Mesothelial cell of epicardium (in vitro differentiated cells): ENCODE measurements around the gene FILIP1. TPM values are rescaled to one million over a fixed set of nuclear protein-coding genes. Genes with fewer than 3 reads are reported as not detected.
A peak's percentile ranks its signal among the peaks of the same experiment; 100 is the strongest.

ENCODE experiments used
- DNase-seq, 2 experiments: peaks; one replicate each; pipeline ENCODE4 v3.0.0; 2021; ENCODE audit warnings: low spot score in 2 of 2; ENCODE audit not compliant: unreplicated experiment in 2 of 2
- H3K27ac Mint-ChIP-seq: 2 replicates; pipeline ENCODE4 v1.8.0; 2021; ENCODE audit warnings: mixed read lengths
- H3K27me3 Mint-ChIP-seq: 2 replicates; pipeline ENCODE4 v1.8.0; 2021; ENCODE audit warnings: low read depth, mixed read lengths
- H3K36me3 Mint-ChIP-seq: 2 replicates; pipeline ENCODE4 v1.8.0; 2021; ENCODE audit warnings: mixed read lengths
- H3K4me1 Mint-ChIP-seq: 2 replicates; pipeline ENCODE4 v1.8.0; 2021; ENCODE audit warnings: mixed read lengths
- H3K4me3 Mint-ChIP-seq: 2 replicates; pipeline ENCODE4 v1.8.0; 2021; ENCODE audit warnings: mild to moderate bottlenecking, moderate library complexity, mixed read lengths
- H3K9me3 Mint-ChIP-seq: 2 replicates; pipeline ENCODE4 v1.8.0; 2021; ENCODE audit warnings: mixed read lengths
- CTCF ChIP-seq: fragments of 200-600 bp; sonication (generic); IDR thresholded peaks from one replicate; pipeline ENCODE4 v1.5.0; 2021; ENCODE audit warnings: antibody characterized with exemption; ENCODE audit not compliant: unreplicated experiment
- total RNA-seq: library from RNA; stranded (reverse); gene quantifications from 3 replicates; pipeline ENCODE4 v1.2.1, GENCODE V29; 2021

The FILIP1 gene
- total RNA-seq, 1 donor from 2014 or later, result 11.3 TPM

- peaks cover 38% of the 10 kb centered on the region for H3K4me1 Mint-ChIP-seq
- DNase-seq, result no peak
- no peaks in the 10 kb centered on the region for H3K27me3 Mint-ChIP-seq
- H3K27ac Mint-ChIP-seq, result peak overlapping the region; percentile 37
- TF ChIP-seq CTCF, result no peak
- peaks cover 11% of the 10 kb centered on the region for H3K9me3 Mint-ChIP-seq
- no peak overlapping the region for H3K4me3 Mint-ChIP-seq
- peaks cover 2% of the 10 kb centered on the region for H3K36me3 Mint-ChIP-seq
Observed at GRCh38 chr6:75376347-75377024, 117.1 kb downstream of the FILIP1 start.

- no peak overlapping the region for H3K4me3 Mint-ChIP-seq
- no peak for TF ChIP-seq CTCF
- H3K27ac Mint-ChIP-seq, result peak overlapping the region; percentile 85
- H3K9me3 Mint-ChIP-seq, result peaks cover 13% of the 10 kb centered on the region
- H3K27me3 Mint-ChIP-seq, result no peaks in the 10 kb centered on the region
- peaks cover 2% of the 10 kb centered on the region for H3K36me3 Mint-ChIP-seq
- H3K4me1 Mint-ChIP-seq, result peaks cover 38% of the 10 kb centered on the region
- DNase-seq, result no peak
Observed at GRCh38 chr6:75374961-75375400, 118.6 kb downstream of the FILIP1 start.

- no peak for DNase-seq
- no peak for TF ChIP-seq CTCF
- no peak overlapping the region for H3K27ac Mint-ChIP-seq
- no peaks in the 10 kb centered on the region for H3K27me3 Mint-ChIP-seq
- H3K9me3 Mint-ChIP-seq, result peaks cover 13% of the 10 kb centered on the region
- peaks cover 2% of the 10 kb centered on the region for H3K36me3 Mint-ChIP-seq
- peaks cover 47% of the 10 kb centered on the region for H3K4me1 Mint-ChIP-seq
- no peak overlapping the region for H3K4me3 Mint-ChIP-seq
Observed at GRCh38 chr6:75372884-75373283, 120.7 kb downstream of the FILIP1 start.

- H3K9me3 Mint-ChIP-seq, result peaks cover 13% of the 10 kb centered on the region
- H3K36me3 Mint-ChIP-seq, result peaks cover 2% of the 10 kb centered on the region
- no peak for DNase-seq
- H3K4me1 Mint-ChIP-seq, result peaks cover 42% of the 10 kb centered on the region
- no peaks in the 10 kb centered on the region for H3K27me3 Mint-ChIP-seq
- no peak overlapping the region for H3K4me3 Mint-ChIP-seq
- H3K27ac Mint-ChIP-seq, result peak overlapping the region; percentile 68
- no peak for TF ChIP-seq CTCF
Observed at GRCh38 chr6:75370011-75370410, 123.6 kb downstream of the FILIP1 start.

- no peaks in the 10 kb centered on the region for H3K27me3 Mint-ChIP-seq
Observed at GRCh38 chr6:75368864-75369402, 124.7 kb downstream of the FILIP1 start.

More at GRCh38 chr6:75368864-75369402, 124.7 kb downstream of the FILIP1 start:
- peak overlapping the region; percentile 79 for H3K27ac Mint-ChIP-seq
- TF ChIP-seq CTCF, result no peak
- H3K36me3 Mint-ChIP-seq, result peaks cover 2% of the 10 kb centered on the region
- no peak for DNase-seq
- peaks cover 37% of the 10 kb centered on the region for H3K4me1 Mint-ChIP-seq
- H3K4me3 Mint-ChIP-seq, result no peak overlapping the region
- H3K9me3 Mint-ChIP-seq, result peaks cover 13% of the 10 kb centered on the region
